NCI-H82 treated with DMSO at 0.1 percent for 48 hours (cell line): ENCODE measurements around the gene SPDYA.
"Not testable (repeated sequence)": the region's sequence is repeated elsewhere in the genome, so short reads cannot be mapped to it uniquely, and the experiment has no call there.

Experiments
- DNase-seq: peaks from one replicate; lab custom pipeline; 2025; ENCODE audit not compliant: unreplicated experiment; lab: John Stamatoyannopoulos, UW

Gene SPDYA

DNA sequence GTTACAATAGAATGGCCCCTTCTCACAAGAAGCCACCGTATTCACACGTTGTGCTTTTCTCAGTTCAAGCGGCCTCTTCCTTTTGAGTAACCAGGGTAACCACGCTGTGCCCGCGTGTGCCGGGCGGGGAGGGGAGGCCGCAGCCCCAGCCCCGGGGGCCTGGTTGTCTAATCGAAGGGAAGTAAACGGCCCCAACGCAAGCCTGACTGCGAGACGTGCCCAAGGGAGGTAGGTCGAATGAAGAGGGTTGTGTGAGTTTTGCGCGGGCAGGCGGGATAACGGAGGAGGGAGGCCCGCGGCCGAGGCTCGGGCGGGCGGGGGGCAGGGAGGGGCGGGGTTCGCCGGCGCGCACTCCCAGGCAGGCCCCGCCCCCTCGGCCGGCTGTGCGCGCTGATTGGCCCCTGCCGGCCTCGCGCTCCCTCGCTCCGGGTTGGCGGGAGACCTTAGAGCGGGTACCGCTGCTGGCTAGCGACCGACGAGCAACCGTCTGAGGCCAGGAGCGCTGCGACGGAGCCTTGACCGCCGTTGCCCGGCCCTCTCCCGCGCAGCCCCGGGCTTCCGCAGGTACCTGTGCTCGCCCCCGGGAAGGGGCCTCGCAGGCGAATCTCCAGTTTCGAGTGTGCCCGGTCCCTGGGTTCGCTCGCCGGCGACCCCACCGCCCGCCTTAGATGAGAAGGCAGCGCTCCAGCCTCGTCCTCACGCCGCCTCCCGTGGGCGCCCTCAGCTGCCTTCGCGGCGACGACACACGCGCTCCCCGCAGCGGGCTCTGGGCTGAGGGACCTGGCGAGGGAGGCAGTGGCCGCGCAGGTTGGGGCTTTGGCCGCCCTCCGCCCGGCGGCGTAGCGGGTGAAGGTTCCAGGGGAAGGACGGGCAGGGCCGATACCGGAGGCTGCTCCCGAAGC lies at the start of gene SPDYA:
TSS of gene SPDYA (plus strand) at position 451 of the 902 bp plus-strand sequence. CDS start 5,181 bp downstream, outside the sequence.
- DNase-seq, result peak; percentile 63

DNA sequence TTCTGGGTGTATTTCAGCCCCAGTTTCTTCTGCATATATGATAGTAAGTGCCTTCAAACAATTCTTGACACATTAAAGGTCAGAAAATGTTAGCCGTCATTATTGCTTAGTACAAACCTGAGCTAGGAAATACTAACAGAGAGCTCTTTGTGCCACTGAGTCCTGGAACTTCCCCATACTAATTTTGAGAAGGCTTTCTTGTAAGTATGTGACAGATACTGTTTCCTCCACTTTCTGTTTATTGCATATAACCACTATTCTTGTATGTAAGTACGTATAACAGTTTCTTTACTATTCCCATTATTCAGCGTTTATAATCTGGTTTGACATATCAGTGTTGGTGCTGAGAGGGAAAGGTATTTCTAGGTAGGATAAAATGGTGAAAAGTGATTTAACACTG lies 49.2 kb upstream of the SPDYA start:
- DNase-seq, result no peak

DNA sequence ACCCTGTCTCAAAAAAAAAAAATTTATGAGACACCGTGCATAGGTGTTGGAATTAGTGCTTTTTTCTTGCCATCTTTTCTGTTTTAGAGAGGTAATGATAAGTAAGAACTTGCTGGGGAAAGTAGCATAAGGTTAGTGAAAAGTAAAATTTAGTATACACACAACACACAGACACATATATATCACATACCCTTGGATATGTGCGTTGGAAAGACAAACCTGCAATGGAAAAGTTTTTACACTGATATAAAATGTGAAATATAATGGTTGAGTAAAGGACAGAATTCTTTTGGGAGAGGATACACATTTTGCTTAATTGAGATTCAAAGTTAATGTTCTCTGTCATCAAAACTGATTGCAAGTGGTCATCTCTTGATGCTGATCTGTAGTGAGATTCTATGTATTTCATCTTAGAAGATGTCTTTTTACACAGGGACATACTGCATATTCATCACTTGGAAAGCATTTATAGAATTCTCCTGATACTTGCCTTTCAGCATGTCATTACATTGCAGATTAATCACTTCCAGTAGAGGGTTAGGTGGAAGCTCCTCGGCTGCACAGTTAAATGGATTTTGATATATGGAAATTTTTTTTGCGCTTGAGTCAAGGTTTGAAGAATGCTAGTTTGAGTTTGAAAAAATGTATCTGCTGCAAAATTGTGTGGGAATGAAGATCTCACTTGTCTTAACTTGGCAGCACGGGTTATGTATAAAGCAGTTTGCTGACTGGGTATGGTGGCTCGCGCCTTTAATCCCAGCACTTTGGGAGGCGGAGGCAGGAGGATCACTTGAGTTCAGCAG lies 45.5 kb upstream of the SPDYA start:
- no peak for DNase-seq

DNA sequence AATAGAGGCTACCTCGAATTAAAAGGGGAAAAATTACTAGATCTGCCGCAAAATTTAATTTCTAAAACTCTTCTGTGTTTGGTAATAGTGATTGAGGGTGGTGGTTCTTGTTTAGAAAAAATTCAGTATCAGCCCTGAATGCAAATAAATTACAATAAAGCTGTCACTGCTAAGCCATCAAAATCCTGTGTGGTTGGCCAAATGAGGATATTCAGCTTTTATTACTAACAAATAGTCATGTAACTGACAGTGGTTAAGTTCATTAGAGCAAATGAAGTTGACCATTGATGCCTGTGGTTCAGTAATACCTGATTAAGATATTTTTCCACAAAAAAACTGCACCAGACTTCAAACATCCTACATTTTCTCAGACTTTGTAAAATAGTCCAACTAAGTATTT lies 44.6 kb upstream of the SPDYA start:
- no peak for DNase-seq

DNA sequence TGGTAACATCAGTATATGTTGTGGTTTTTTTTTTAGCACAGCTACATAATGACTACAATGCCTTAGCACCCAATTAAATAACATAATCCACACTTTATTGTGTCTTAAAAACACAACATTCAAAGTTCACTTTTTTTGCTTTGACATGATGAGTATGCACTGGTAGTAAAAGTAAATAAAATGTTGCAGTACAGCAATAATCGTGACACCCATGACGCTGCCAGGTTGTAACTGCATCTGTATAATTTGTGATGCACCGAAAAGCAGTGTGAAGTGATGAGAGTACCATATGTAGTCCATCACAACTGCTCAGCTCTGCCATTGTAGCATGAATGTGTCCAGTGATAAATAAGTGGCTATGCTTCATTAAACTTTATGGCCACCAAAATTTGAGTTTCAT lies 43.3 kb upstream of the SPDYA start:
- DNase-seq, result no peak

DNA sequence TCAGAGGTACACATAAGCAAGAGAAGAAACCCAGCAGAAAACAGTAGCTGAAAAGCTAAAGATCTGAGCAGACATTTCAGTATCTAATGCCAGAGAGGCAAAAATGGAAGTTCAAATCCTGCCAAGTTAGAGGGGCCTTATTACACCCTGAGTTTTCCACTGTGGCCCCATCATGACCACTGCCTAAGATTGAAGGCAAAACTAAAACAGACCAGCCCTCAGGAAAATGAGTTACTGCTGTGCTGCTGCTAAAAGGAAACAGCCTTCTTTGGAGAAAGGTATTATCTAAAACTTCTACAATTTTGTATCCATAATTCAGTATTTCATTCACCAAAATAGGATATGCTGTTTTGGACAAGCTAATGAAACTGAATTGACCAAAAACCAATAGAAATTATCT lies 42.2 kb upstream of the SPDYA start:
- no peak for DNase-seq

DNA sequence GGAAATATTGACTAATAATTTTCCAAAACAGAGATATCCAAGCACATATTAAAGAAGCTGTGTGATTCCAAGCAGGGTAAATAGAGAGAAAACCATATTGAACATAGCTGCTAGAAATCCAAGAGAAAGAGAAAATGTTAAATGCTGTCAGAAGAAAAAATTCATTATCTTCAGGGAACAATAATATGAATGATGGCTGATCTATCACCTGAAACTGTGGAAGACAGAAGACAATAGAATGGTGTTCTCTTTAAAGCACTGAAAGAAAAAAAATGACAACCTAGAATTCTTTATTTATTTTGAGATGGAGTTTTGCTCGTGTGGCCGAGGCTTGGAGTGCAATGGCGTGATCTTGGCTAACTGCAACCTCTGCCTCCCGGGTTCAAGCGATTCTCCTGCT lies 41.7 kb upstream of the SPDYA start:
- DNase-seq, result no peak

DNA sequence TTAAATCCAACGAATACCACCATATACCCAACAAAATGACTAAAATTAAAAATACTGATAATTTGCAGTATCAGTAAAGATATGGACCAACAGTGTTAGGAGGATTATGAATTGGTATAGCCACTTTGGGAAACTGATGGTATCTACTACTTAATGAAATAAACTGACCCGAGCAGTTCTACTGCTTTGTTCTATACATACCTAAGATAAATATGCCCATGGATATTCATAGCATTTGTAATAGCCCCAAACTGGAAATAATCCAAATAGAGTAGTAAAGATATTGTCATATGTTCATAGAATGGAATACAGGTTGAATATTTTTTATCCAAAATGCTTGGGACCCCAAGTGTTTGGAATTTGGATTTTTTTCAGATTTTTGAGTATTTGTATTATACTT lies 38.3 kb upstream of the SPDYA start:
- no peak for DNase-seq

DNA sequence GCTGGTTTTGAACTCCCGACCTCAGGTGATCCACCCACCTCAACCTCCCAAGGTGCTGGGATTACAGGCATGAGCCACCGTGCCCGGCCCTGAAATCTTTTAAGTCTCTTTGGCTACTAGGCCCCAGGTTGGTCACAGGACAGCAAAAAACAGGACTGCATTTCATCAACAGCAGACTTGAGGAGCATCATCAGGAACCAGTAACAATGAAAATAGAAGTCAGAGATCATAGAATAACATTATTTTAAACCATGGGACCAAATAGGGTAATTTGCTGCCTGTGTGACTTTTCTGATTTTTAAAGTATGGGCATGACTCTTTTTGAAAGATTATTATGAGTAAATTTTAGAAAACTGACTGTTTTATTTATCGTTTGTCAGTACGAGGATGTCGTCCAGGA lies 34.2 kb upstream of the SPDYA start:
- no peak for DNase-seq

DNA sequence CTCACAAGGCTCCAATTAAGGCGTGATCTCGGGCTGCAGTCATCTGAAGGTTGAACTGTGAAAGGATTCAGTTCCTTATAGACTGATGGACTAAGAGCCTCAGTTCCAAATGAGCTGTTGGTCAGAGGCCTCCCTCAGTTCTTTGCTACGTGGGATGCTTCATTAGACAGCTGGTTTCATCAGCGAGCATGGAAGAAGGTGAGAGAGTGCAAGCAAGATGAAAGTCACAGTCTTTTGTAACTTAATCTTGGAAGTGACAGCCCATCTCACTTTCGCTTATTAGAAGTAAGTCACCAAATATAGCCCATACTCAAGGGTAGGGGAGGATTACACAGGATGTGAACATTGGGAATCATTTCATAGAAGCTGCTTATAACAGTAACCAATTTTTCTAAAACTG lies 32.2 kb upstream of the SPDYA start:
- no peak for DNase-seq

DNA sequence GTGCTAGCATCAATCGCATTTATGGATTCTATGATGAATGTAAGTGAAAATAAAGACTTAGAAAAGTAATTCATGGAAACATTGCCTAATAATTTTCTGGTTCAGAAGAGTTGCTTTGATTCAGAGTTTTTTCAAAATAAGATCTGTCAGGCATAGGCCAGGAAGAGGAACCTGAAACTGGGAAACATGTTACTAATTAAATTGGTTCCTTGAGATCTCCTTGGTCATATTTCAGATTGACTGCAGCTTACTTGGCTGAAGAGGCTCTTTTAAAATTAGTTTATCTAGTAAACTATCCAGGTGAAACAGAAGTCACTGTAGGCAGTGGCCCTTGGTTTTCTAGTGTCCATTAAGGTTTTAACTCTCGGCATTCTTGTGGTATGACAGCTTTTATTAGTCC lies 31.6 kb upstream of the SPDYA start:
- no peak for DNase-seq

DNA sequence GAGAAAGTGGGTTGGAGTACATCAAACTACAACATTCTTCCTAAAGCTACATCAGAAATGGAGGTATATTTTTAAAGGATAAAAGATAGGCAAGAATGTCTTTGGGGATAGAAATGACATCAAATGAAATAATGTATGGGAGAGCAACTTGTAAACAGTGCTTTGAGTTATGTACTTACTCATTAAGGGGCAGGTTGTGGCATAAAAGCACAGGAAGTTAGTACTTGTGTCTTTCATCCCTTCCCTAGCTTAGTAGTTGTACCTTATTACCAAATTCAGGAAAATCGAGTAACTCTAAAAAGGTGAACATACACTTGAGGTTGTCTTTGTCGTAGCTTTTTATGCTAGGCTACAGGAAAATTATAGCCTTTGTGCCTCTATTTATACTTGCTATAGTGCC lies 30.1 kb upstream of the SPDYA start:
- DNase-seq, result no peak

DNA sequence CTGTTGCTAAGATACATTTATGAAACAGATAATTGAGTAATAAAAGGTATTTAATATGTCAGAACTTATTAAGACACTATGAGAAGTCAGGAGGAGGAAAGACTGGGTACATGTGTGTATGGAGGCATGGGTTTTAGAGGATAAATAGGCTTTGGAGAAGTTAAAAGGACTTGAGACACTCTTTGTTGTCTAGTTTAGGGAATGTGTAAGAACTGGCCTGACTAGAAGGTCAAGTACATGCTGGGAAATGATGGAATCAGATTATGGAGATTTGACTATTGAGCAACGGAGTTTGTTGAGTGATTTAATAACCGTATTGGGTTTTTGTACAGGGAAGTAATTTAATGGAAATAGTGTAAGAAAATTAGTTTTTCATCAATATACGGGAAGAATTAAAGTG lies 28.2 kb upstream of the SPDYA start:
- DNase-seq, result no peak

DNA sequence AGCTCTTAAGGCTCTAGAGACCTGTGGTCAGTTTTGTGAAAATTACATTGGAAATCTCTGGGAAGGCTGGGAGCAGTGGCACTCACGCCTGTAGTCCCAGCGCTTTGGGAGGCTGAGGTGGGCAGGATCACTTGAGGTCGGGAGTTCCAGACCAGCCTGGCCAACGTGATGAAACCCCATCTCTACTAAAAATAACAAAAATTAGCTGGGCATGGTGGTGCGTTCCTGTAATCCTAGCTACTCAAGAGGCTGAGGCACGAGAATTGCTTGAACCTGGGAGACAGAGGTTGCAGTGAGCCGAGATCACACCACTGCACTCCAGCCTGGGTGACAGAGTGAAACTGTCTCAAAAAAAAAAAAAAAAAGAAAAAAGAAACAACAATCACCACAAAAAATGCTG lies 26.1 kb upstream of the SPDYA start:
- DNase-seq, result not testable (repeated sequence)

DNA sequence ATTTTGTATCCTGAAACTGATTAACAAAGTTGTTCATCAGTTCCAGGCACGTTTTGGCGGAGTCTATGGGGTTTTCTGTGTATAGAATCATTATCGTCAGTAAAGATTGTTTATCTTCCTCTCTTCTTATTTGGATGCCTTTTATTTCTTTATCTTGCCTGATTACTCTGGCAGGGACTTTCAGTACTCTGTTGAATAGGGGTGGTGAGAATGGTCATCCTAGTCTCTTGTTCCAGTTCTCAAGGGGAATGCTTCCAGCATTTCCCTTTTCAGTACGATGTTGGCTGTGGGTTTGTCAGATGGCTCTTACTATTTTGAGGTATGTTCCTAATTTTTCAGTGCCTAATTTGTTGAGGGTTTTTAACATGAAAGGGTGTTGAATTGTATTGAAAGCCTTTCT lies 14.0 kb upstream of the SPDYA start:
- no peak for DNase-seq

DNA sequence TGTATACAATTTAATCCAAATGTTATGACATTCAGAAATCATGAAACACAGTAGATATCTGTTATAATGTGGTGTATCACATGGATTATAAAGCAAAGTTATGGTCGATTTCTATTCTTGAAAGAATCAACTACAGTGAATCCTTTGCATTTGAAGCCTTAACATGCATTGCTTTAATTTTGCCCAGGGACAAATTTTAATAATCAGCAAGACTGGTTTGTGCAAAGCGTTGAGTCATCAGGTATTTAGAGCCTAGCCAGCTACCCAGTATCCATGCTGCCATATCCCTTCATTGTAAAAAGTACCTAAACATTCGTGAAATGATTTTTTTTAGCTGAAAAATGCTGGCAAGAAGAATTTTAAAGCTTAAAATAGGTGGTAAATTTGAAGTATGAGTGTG lies 8.9 kb upstream of the SPDYA start:
- DNase-seq, result no peak

DNA sequence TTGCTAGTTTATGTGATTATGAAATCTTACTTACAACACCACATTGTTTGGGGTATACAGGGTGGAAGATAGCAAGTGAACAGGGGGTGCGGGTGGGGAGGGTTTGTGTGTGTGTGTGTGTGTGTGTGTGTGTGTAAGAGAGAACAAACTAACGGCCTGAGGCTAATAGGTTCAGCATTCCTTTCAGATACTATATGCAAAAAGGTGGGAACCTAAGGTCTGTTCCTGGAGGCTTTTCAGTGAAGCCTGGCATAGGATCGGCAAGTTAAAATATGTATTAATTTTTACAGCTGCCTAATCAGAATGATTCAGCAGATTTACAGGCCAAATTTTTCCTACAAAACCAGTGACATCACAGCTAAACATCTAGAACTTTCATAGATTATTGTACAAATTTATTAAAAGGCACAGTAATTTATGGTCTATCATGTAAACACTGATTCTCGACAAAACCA lies 7.6 kb upstream of the SPDYA start:
- DNase-seq, result no peak

DNA sequence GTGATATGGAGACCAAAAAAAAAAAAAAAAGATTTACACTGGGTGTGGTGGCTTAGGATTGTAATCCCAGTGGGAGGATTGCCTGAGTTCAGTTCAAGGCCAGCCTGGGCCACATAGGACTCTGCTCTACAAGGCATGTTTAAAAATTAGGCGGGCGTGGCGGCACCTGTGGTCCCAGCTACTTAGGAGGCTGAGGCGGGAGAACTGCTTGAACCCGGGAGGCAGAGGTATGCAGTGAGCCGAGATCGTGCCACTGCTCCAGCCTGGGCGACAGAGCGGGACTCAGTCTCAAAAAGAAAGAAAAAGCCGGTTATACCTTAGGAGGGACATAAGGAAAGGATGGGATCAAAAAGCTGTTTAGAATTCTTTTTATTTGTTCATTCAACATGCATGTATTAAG lies 707 bp upstream of the SPDYA start:
- no peak for DNase-seq

DNA sequence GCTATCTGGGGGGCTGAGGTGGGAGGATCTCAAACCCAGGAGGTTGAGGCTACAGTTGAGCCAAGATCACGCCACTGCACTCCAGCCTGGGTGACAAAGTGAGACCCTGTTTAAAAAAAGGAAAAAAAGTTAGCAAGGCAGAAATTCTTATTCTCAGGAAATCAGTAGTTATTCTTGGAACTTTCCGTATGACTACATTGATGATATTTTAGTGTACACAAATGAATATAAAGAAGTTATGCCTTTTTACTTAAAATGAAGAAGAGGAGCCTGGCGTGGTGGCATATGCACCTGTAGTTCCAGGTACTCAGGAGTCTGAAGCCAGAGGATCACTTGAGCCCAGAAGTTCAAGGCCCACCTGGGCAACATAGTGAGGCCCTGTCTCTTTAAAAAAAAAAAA lies 7.4 kb downstream of the SPDYA start:
- DNase-seq, result no peak

DNA sequence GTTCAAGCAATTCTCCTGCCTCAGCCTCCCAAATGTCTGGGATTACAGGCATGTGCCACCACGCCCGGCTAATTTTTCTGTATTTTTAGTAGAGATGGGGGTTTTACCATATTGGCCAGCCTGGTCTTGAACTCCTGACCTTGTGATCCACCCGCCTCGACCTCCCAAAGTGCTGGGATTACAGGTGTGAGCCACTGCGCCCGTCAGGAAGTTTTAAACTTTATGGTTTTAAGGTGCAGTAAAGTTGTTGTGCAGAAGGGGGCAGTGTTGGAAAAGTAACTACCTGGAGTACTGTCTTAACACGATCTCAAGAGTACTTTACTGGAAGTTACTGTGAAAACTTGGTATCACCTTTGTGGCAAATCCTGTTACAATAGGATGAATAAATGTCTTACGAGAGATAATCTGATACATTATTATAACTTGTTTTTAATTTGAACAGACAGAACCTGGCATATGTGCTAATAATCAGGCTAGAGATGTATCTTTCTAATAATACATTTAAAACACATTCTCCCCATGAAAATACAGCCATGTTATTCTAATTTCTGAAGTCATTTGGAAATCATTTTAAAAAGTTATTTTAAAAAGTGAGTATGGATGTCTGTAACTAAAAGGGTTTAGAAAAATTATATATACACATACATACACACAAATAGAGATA lies 10.8 kb downstream of the SPDYA start:
- peak; percentile 50 for DNase-seq

DNA sequence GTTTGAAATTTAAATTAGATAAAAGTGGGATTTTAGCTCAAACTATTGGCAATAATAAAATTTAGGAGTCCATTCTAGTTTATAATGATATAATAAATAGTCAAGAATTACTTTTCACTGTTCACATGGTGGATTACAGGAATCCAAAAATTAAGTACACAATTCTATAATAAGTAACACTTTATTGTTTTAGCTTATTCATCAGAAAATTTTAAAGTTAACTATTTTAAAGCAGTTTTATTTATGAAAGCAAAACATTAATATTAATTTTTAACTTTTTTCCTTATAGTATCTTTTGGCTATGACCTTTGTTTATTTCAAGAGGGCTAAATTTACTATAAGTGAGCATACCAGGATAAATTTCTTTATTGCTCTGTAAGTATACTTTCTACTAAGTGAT lies 11.4 kb downstream of the SPDYA start:
- DNase-seq, result no peak

DNA sequence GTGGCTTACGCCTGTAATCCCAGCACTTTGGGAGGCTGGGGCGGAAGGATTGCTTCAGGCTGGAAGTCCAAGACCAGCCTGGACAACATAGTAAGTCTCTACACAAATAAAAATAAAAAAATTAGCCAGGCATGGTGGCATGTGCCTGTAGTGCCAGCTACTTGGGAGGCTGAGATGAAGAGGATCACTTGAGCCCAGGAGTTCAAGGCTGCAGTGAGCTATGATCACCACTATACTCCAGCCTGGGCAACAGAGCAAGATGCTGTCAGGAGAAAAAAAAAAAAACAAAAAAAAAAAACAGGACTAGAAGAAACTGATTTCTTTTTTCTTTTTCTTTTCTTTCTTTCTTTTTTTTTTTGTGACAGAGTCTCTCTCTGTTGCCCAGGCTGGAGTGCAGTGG lies 13.6 kb downstream of the SPDYA start:
- DNase-seq, result no peak
